ENCODE measurements around the gene ZBTB7B. TPM values are rescaled to one million over a fixed set of nuclear protein-coding genes. Genes with fewer than 3 reads are reported as not detected.

ZBTB7B gene
- total RNA-seq, 3 donors from 2014 or later, result 45.6 to 82.5 (median 53.4) TPM

DNA sequence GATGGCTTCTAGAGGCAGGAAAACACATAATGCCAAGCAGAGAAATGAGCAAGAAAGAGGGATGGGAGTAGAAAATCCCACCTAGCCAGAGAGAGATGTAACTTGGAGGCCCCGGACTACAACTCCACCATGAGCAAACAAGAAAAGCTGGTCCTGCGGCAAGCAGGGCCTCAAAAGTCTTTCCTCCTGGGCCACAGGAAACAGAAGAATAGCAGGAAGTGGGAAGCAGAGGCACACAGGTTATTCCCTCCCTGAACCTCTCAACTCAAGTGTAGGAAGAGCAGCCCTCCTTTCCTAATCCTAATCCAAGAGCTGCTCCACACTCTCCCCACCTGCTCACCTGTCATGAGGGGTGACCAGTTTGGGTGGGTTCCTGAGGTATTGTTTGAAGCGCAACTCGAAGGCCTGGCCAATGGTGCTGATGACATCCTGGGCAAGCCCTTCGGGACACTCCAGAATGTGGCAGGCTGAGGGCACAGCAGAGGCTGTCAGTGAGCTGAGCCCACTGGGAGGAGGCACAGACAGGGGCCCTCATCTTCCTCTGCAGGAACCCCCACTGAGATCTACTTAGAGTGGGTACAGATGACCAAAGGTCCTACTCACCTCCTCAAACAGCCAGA lies 35.2 kb upstream of the ZBTB7B start:
- Histone ChIP-seq H3K27ac (peak overlapping the region; percentile 99 to 100), H3K36me3 (no peaks in the 10 kb centered on the region), H3K9me3 (no peaks in the 10 kb centered on the region), H3K4me1 (peaks cover 11 to 29% of the 10 kb centered on the region in 2 donors), H3K27me3 (no peaks in the 10 kb centered on the region), H3K4me3 (peak overlapping the region in 1 of 3 donors; percentile 9)
- DNase-seq (ENCODE audit: low spot score in 2 of 2), result no peak
- intact Hi-C loops (cut with DNase I; ENCODE audit: low total_unique reads), result loop anchor here (10.0 kb wide), 1 partner anchor 717 kb away; the partner anchor contains the start of genes DAP3 and YY1AP1
- TF ChIP-seq POLR2A (IDR thresholded peaks at IDR 0.05) (no peak), POLR2AphosphoS5 (IDR thresholded peaks at IDR 0.05) (no peak)
- TF ChIP-seq, protein P1, sequence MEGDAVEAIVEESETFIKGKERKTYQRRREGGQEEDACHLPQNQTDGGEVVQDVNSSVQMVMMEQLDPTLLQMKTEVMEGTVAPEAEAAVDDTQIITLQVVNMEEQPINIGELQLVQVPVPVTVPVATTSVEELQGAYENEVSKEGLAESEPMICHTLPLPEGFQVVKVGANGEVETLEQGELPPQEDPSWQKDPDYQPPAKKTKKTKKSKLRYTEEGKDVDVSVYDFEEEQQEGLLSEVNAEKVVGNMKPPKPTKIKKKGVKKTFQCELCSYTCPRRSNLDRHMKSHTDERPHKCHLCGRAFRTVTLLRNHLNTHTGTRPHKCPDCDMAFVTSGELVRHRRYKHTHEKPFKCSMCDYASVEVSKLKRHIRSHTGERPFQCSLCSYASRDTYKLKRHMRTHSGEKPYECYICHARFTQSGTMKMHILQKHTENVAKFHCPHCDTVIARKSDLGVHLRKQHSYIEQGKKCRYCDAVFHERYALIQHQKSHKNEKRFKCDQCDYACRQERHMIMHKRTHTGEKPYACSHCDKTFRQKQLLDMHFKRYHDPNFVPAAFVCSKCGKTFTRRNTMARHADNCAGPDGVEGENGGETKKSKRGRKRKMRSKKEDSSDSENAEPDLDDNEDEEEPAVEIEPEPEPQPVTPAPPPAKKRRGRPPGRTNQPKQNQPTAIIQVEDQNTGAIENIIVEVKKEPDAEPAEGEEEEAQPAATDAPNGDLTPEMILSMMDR (IDR thresholded peaks at IDR 0.05), result no peak

GRCh38 chr1:154968731-154969130 lies 33.9 kb upstream of the ZBTB7B start:
- intact Hi-C loops (cut with DNase I; ENCODE audit: low total_unique reads), result loop anchor here (10.0 kb wide), 1 partner anchor 716 kb away; the partner anchor contains the start of genes DAP3 and YY1AP1
- H3K36me3 ChIP-seq, result no peaks in the 10 kb centered on the region
- peak overlapping the region; percentile 99 to 100 for H3K27ac ChIP-seq
- no peak for DNase-seq (ENCODE audit: low spot score in 2 of 2)
- no peaks in the 10 kb centered on the region for H3K9me3 ChIP-seq
- peak overlapping the region; percentile 46 to 76 (median 51) for H3K4me3 ChIP-seq
- H3K27me3 ChIP-seq, result no peaks in the 10 kb centered on the region
- TF ChIP-seq POLR2AphosphoS5 (IDR thresholded peaks at IDR 0.05) (no peak), POLR2A (IDR thresholded peaks at IDR 0.05) (no peak)
- TF ChIP-seq, protein P1 (IDR thresholded peaks at IDR 0.05), result no peak
- H3K4me1 ChIP-seq, result peaks cover 11 to 16% of the 10 kb centered on the region in 2 donors

GRCh38 chr1:154969246-154969645 lies 33.4 kb upstream of the ZBTB7B start:
- no peak for DNase-seq (ENCODE audit: low spot score in 2 of 2)
- Histone ChIP-seq H3K27me3 (no peaks in the 10 kb centered on the region), H3K27ac (peak overlapping the region; percentile 99 to 100), H3K9me3 (no peaks in the 10 kb centered on the region), H3K4me3 (peak overlapping the region; percentile 46 to 76 (median 51)), H3K4me1 (peaks cover 11 to 16% of the 10 kb centered on the region in 2 donors), H3K36me3 (no peaks in the 10 kb centered on the region)
- intact Hi-C loops (cut with DNase I; ENCODE audit: low total_unique reads), result loop anchor here (10.0 kb wide), 1 partner anchor 716 kb away; the partner anchor contains the start of genes DAP3 and YY1AP1
- no peak for TF ChIP-seq POLR2AphosphoS5 (IDR thresholded peaks at IDR 0.05)
- TF ChIP-seq, protein P1 (IDR thresholded peaks at IDR 0.05), result no peak
- no peak for TF ChIP-seq POLR2A (IDR thresholded peaks at IDR 0.05)

DNA sequence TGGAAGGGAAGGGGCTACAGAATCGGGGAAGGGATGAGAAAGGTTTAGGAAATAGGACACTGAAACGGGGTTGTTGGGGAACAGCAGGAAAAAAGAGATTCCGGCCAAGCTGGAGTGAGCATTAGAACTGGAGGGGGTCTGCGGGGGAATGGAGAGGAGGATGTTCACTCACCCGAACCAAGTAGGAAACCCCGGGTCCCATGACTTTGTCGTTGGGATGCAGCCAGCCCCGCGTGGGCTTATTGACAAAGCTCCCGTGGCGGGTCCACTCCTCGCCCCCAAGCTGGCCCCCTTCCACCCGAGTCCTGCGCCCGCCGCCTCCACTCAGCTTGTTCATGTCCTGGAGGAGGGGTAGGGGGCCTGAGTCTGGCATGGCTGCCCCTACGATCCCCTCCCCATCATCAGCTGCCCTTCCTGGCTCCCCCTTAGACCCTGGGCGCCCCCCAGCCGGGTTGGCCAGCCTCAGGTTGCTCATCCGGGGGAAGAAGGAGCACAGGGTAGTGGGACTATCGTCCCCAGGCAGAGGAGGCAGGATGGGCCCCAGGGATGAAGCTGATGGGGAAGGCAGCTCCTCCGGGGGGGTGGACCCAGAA lies 32.6 kb upstream of the ZBTB7B start:
- peak overlapping the region; percentile 99 to 100 for H3K27ac ChIP-seq
- no peaks in the 10 kb centered on the region for H3K36me3 ChIP-seq
- DNase-seq (ENCODE audit: low spot score in 2 of 2), result no peak
- no peak for TF ChIP-seq POLR2AphosphoS5 (IDR thresholded peaks at IDR 0.05)
- TF ChIP-seq POLR2A (IDR thresholded peaks at IDR 0.05), result no peak
- TF ChIP-seq, protein P1 (IDR thresholded peaks at IDR 0.05), result no peak
- intact Hi-C loops (cut with DNase I; ENCODE audit: low total_unique reads), result loop anchor here (10.0 kb wide), 1 partner anchor 715 kb away; the partner anchor contains the start of genes DAP3 and YY1AP1
- H3K4me1 ChIP-seq, result peaks cover 11 to 16% of the 10 kb centered on the region in 2 donors
- no peaks in the 10 kb centered on the region for H3K9me3 ChIP-seq
- peak overlapping the region; percentile 46 to 76 (median 51) for H3K4me3 ChIP-seq
- H3K27me3 ChIP-seq, result no peaks in the 10 kb centered on the region
